ENCODE results near the gene DHX57.
"Not testable (repeated sequence)": the region's sequence is repeated elsewhere in the genome, so short reads cannot be mapped to it uniquely, and the experiment has no call there.

Gene DHX57

DNA sequence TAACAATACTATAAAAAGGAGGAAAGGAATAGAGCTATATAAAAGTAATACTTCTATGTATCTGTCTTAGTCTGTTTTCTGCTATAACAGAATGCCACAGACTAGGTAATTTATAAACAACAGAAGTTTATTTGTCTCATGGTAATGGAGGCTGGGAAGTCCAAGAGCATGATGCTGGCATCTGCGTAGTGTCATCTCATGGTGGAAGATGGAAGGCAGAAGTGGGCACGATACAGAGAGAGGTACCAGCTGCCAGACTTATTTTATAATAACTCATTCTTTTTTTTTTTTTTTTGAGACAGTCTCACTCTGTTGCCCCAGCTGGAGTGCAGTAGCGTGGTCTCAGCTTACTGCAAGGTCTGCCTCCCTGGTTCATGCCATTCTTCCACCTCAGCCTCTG, 4.3 kb downstream of the DHX57 start:
- DNase-seq (ENCODE audit: low read depth in 2 of 2): no peak

GRCh38 chr2:38866773-38867443, 8.8 kb downstream of the DHX57 start:
- no peak for DNase-seq (ENCODE audit: low read depth in 2 of 2)

DNA sequence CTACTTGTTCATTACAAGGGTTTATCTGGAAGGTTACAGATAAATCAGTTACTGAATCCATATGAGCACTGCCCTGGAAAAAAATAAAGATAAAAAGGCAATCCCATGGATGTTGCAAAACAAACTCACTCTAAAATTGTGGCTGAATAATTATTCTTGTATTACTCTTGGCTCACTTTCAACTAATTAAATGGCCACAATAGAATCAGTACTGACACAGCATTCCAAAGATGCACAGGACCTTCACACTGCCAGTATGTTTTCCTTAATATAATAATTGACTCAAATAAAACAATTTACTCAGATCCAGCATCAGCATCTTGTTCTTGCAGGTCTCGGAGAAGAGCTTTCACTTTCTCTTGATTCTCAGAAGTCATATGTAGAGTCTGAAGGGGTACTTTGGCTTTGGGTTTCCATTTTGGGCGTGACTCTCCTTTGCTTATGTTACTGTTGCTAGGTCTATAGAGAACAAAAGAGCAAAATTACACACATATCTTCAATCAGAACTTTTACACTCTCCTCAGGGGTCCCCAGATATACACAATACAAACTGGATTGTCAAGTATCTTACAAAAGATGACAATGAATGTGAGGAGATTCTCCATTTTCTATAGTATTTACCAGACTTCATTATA, 12.6 kb downstream of the DHX57 start:
- DNase-seq (ENCODE audit: low read depth in 2 of 2): no peak

DNA sequence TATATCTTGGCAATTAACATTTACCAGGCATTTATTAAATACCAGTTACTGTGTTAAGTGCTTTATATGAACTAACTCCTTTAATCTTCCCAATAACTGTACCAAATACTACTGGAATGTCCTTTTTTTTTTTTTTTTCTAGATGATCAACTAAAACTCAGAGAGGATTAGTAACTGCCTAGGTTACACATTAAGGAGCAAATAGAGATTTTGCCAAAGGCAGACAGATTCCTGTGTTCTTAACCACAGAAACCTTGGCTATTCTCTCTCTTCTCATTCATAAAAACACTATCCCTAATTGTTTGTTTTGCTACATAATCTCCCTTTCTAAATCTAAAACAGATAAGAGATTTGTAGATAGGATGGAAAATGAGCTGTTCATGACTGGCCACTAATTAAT, 13.3 kb downstream of the DHX57 start:
- DNase-seq (ENCODE audit: low read depth in 2 of 2): no peak

GRCh38 chr2:38856165-38856564, 19.6 kb downstream of the DHX57 start:
- DNase-seq (ENCODE audit: low read depth in 2 of 2): no peak

DNA sequence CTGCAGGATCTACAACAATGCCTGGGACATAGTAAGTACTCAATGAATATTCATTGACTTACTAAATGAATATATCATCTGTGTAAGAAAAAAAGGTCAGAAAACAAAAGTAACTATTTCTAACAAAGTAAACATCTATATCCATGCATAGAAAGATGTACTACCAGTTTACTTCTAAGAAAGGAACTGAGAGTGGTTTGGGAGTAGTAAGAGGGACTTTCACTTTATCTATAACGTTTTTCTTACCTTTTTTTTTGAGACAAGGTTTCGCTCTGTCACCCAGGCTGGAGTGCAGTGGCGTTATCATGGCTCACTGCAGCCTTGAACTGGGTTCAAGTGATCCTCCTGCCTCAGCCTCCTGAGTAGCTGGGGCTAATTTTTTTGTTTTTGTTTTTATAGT, 25.7 kb downstream of the DHX57 start:
- DNase-seq (ENCODE audit: low read depth in 2 of 2): no peak

DNA sequence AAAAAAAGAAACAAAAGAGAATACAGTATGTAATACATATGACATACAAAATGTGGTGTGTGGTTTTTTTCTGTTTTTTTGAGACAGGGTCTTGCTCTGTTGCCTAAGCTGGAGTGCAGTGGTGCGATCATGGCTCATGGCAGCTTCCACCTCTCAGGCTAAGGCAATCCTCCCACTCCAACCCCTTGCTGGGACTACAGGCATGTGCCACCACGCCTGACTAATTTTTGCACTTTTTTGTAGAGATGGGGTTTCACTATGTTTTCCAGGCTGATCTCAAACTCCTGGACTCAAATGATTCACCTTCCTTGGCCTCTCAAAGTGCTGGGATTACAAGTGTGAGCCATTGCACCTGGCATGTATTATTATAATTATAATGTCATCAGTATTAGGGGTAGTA, 38.9 kb downstream of the DHX57 start:
- no peak for DNase-seq (ENCODE audit: low read depth in 2 of 2)

GRCh38 chr2:38835990-38836389, 39.7 kb downstream of the DHX57 start:
- no peak for DNase-seq (ENCODE audit: low read depth in 2 of 2)

- no peak for DNase-seq (ENCODE audit: low read depth in 2 of 2)
Observed at GRCh38 chr2:38835015-38835601, 40.6 kb downstream of the DHX57 start.

DNA sequence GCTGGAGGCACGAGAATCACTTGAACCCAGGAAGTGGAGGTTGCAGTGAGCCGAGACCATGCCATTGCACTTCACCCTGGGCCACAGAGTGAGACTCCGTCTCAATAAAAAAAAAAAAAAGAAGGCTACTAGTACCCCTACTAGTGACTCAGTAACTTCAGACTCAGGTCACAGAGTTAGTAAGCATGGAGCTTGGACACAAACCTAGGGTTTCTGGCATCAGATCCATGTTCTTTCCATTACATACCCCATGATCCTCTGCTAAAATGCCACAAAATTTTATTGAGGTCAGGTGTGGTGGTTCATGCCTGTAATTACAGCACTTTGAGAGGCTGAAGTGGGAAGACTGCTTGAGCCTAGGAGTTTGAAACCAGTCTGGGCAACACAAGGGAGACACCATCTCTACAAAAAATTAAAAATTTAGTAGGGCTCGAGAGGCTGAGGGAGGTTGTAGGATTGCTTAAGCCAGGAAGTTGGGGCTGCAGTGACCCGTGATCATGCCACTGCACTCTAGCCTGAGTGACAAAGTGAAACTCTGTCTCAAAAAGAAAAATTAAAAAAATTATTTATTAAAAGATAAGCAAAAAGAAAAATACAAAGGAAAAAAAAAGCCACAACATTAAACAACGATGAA, 45.1 kb downstream of the DHX57 start:
- no peak for DNase-seq (ENCODE audit: low read depth in 2 of 2)

- DNase-seq (ENCODE audit: low read depth in 2 of 2): no peak
Observed at GRCh38 chr2:38829971-38830370, 45.8 kb downstream of the DHX57 start.

DNA sequence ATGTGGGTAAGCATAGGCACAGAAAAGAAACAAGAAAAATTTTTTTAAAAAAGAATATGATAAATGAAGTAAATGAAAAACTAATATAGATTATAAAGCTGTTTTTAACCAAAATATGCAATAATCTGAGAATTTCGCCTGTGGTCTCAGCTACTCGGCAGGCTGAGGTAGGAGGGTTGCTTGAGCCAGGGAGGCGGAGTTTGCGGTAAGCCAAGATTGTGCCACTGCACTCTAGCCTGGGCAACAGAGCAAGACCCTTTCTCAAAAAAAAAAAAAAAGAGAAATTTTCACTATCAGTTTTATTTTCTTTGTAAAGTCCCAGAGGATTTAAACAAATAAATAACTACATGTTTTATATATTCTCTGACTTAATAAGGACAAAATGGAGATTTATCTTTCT, 47.3 kb downstream of the DHX57 start:
- no peak for DNase-seq (ENCODE audit: low read depth in 2 of 2)

GRCh38 chr2:38827539-38828145, 48.1 kb downstream of the DHX57 start:
- DNase-seq (ENCODE audit: low read depth in 2 of 2): not testable (repeated sequence)

- no peak for DNase-seq (ENCODE audit: low read depth in 2 of 2)
Observed at GRCh38 chr2:38825956-38826355, 49.8 kb downstream of the DHX57 start.

GRCh38 chr2:38824906-38825305, 50.8 kb downstream of the DHX57 start:
- no peak for DNase-seq (ENCODE audit: low read depth in 2 of 2)

- no peak for DNase-seq (ENCODE audit: low read depth in 2 of 2)
Observed at GRCh38 chr2:38823386-38823785, 52.3 kb downstream of the DHX57 start.

GRCh38 chr2:38818565-38818964, 57.2 kb downstream of the DHX57 start:
- no peak for DNase-seq (ENCODE audit: low read depth in 2 of 2)

- DNase-seq (ENCODE audit: low read depth in 2 of 2): no peak
Observed at GRCh38 chr2:38815936-38816335, 59.8 kb downstream of the DHX57 start.

GRCh38 chr2:38810488-38810887, 65.2 kb downstream of the DHX57 start:
- DNase-seq (ENCODE audit: low read depth in 2 of 2): no peak

DNA sequence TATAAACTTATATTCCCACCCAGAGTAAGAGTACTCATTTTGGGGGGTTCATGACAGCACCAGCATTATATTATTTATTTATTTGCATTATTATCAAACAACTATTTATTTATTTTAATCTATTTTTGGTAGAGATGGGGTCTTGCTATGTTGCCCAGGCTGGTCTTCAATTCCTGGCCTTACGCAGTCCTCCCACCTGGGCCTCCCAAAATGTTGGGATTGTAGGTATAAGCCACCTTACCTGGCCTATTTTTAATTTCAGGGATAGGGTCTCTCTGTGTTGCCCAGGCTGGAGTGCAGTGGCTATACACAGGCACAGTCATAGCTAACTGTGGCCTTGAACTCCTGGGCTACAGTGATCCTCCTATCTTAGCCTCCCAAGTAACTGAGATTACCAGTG, 67.1 kb downstream of the DHX57 start:
- no peak for DNase-seq (ENCODE audit: low read depth in 2 of 2)

GRCh38 chr2:38806733-38807059, 69.0 kb downstream of the DHX57 start:
- no peak for DNase-seq (ENCODE audit: low read depth in 2 of 2)

DNA sequence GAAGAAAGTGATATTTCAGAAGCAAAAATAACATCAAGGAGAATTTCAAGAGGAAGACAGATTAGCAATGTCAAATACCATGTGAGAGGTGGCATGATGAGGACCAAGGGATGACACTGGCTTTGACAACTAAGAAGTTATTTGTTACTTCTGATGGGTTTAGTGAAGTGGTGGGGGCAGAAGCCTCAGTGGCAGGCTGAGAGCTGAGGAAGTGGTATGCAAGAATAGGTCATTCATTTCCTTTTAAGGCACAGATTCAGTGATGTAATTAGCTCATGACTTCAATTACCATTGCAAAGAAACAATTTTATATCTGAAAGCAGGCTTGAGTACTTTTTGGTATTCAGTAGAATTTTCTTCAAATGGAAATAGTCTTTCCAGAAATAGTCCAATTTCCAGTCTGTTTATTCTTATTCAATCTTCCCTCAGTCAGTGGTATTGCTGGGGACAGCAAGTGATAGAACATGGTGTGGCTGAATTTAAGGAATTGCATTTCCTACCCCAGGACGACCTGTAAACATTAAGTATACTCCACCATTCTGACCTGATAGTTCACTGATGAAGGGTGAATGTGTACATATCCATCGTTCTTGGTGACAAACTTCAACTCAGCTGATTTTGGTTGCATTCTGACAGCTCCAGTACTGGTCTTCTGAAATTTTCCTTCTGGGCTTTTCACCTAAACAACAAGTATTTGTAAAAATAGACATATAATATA, 69.6 kb downstream of the DHX57 start:
- no peak for DNase-seq (ENCODE audit: low read depth in 2 of 2)
